ES-I3 (cell line): ENCODE measurements around the gene ADORA2B.
A peak's percentile ranks its signal among the peaks of the same experiment; 100 is the strongest.
"Not testable (repeated sequence)": the region's sequence is repeated elsewhere in the genome, so short reads cannot be mapped to it uniquely, and the experiment has no call there.

Experiments used
- H3K36me3 ChIP-seq: 2 replicates; pipeline ENCODE4 v1.6.1; 2013; ENCODE audit warnings: mild to moderate bottlenecking, low read length, control low read depth, moderate library complexity; ENCODE audit not compliant: insufficient read depth
- H3K4me1 ChIP-seq: 2 replicates; pipeline ENCODE4 v1.6.1; 2013; ENCODE audit warnings: mild to moderate bottlenecking, control low read depth, low read length; ENCODE audit not compliant: insufficient read depth
- H3K9ac ChIP-seq: 2 replicates; pipeline ENCODE4 v1.6.1; 2013; ENCODE audit warnings: low read depth, mild to moderate bottlenecking, low read length, moderate library complexity
- H3K9me3 ChIP-seq: 2 replicates; pipeline ENCODE4 v1.6.1; 2013; ENCODE audit warnings: mild to moderate bottlenecking, low read length, moderate library complexity; ENCODE audit not compliant: control insufficient read depth, insufficient read depth

The ADORA2B gene

DNA sequence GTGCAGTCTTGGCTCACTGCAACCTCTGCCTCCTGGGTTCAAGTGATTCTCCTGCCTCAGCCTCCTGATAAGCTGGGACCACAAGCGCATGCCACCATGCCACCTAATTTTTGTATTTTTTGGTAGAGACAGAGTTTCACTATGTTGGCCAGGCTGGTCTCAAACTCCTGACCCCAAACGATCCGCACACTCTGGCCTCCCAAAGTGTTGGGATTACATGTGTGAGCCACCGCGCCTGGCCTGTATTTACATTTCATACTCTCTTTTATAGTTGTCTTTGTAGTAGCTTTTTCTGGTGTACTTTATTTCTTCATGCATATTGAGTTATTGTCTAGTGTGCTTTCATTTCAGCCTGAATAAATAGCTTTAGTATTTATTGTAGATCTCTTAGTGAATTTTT, 10.1 kb upstream of the ADORA2B start:
- H3K9me3 ChIP-seq: no peaks in the 10 kb centered on the region
- no peaks in the 10 kb centered on the region for H3K36me3 ChIP-seq
- H3K9ac ChIP-seq: no peak overlapping the region
- no peaks in the 10 kb centered on the region for H3K4me1 ChIP-seq

DNA sequence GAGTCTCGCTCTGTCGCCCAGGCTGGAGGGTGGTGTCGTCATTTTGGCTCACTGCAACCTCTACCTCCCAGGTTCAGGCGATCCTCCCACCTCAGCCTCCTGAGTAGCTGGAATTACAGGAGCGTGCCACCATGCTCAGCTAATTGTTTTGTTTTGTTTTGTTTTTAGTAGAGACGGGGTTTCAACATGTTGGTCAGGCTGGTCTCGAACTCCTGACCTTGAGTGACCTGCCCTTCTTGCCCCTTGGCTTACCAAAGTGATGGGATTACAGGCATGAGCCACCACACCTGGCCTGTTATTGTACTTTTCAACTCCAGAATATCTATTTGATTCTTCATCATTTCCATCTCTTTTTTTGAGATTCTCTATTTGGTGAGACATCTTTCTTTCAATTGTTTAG, 9.0 kb upstream of the ADORA2B start:
- no peaks in the 10 kb centered on the region for H3K4me1 ChIP-seq
- no peak overlapping the region for H3K9ac ChIP-seq
- no peaks in the 10 kb centered on the region for H3K36me3 ChIP-seq
- no peaks in the 10 kb centered on the region for H3K9me3 ChIP-seq

- not testable (repeated sequence) for H3K36me3 ChIP-seq, H3K9ac ChIP-seq, H3K4me1 ChIP-seq, H3K9me3 ChIP-seq
Measured at GRCh38 chr17:15936481-15936880, 8.4 kb upstream of the ADORA2B start.

DNA sequence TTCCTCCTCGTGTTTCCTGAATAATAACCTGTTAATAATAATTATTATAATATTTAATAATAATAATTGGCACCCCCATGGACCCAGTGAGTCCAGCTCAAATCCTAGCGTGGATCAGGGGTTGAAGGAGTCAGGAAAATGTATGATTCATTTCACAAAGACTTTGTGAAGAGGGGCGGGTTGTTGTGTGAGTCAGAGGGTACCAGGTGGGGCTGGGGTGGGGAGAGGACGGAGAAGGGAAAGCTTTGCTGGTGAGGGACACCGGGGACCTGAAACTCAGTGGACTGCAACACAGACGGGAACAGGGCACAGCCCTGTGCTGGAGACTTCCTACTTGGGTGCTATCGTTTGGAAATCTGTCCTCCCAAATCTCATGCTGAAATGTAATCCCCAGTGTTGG, 3.1 kb upstream of the ADORA2B start:
- peaks cover 6% of the 10 kb centered on the region; the same call in 1 of the 2 replicates for H3K4me1 ChIP-seq
- H3K9me3 ChIP-seq: no peaks in the 10 kb centered on the region
- H3K36me3 ChIP-seq: no peaks in the 10 kb centered on the region
- no peak overlapping the region for H3K9ac ChIP-seq

- no peak overlapping the region for H3K9ac ChIP-seq
- H3K4me1 ChIP-seq: peaks cover 12% of the 10 kb centered on the region
- H3K36me3 ChIP-seq: no peaks in the 10 kb centered on the region
- no peaks in the 10 kb centered on the region for H3K9me3 ChIP-seq
Measured at GRCh38 chr17:15942207-15942833, 2.6 kb upstream of the ADORA2B start.

DNA sequence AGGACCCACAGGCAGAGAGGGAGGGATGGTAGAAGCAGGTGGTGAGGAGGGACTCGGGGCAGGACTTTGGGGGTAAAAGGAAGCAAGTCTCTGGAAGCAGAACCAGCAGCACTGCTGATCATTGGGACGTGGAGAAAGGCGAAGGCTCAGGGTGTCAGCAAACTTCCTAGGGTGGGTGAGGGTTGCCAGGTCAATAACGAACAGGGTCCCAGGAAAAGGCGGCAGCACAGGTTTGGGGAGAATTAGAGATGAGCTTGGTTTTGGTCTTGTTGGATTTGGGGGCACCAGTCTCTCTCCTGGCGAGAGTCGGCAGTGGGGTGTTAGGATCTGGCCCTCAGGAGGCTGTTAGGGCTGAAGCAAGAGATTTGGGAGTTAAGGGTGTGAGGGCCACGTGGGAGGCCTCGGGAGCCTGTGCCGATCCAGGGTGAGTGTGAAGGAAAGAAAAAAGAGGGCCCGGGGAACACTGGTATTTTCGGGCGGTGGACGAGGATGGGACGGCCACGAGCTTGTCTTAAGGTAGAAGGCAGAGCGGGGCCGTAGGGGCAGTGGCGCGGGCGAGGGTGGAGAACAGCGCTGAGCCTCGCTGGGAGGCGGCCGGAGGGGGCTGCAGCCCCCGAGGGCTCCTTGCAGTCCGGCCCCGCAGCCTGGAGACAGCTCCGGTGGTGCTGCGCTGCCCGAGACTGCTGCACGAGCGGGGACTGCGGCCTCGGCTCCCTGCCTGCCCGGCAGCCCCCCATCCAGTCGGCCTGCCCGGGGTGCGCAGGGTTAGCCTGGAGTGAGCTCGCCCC, 765 bp upstream of the ADORA2B start:
- Histone ChIP-seq H3K4me1 (peaks cover 15% of the 10 kb centered on the region), H3K9me3 (no peaks in the 10 kb centered on the region), H3K9ac (peak overlapping the region; percentile 79), H3K36me3 (no peaks in the 10 kb centered on the region)

DNA sequence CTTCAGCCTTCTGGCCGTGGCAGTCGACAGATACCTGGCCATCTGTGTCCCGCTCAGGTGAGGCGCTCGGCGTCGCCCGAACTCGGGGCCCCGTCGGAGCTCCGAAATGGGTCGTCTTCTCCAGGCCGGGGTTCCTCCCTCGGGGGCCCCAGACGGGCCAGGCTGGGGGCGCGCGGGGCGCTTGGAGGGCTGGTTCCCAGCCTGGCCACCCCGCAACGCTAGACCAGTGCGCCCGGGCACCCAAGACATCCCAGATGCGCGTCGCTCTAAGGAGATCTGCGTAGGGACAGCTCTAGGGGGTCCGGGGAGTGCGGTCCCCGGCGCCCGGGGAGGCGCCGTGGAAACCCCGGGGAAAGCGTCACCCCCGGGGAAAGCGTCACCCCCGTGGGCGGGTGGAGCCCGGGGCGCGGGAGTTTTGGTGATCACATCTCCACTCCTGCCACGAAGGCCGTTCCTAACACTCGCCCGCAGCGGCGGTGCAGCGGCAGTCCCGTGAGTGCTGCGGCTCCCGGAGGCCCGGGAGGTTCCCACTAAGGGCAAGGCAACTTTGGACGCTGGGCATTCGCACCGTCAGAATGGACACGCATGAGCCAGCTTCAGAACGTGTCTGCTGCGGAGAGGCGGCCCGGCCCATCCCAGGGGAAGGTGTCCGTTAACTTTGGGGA, 729 bp downstream of the ADORA2B start:
- Histone ChIP-seq H3K9ac (peak overlapping the region; percentile 79), H3K36me3 (no peaks in the 10 kb centered on the region), H3K9me3 (no peaks in the 10 kb centered on the region), H3K4me1 (peaks cover 15% of the 10 kb centered on the region)

DNA sequence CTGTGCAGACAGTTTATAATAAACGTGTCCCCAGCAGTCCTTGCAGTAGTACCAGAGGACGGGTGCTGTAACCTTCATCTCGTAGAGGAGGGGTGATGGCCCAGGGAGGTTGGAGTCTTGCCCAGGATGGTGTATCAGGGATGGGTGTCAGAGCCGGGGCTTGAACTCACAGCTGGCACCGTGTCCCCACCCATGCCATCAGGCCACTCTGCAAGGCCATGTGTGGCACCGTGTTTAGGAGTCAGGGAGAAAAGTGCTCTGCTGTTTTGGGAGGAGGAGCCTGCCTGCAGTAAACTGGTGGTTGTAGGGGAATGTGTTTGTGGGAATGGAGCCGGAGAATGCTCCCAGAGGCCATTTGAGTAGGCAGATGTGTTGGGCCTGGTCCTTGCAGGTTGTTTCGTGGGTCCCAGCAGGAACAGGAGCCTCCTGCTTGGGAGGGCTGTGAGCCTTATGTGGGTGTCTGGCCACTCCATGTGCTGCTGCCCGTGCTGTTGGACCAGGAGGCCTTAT, 1.7 kb downstream of the ADORA2B start:
- Histone ChIP-seq H3K9ac (no peak overlapping the region), H3K36me3 (no peaks in the 10 kb centered on the region), H3K9me3 (no peaks in the 10 kb centered on the region), H3K4me1 (peaks cover 15% of the 10 kb centered on the region)

- Histone ChIP-seq H3K36me3 (no peaks in the 10 kb centered on the region), H3K9ac (no peak overlapping the region), H3K4me1 (peaks cover 15% of the 10 kb centered on the region), H3K9me3 (no peaks in the 10 kb centered on the region)
Measured at GRCh38 chr17:15947271-15947670, 2.3 kb downstream of the ADORA2B start.

- peaks cover 15% of the 10 kb centered on the region for H3K4me1 ChIP-seq
- no peaks in the 10 kb centered on the region for H3K9me3 ChIP-seq
- no peaks in the 10 kb centered on the region for H3K36me3 ChIP-seq
- no peak overlapping the region for H3K9ac ChIP-seq
Measured at GRCh38 chr17:15947976-15948752, 3.2 kb downstream of the ADORA2B start.

DNA sequence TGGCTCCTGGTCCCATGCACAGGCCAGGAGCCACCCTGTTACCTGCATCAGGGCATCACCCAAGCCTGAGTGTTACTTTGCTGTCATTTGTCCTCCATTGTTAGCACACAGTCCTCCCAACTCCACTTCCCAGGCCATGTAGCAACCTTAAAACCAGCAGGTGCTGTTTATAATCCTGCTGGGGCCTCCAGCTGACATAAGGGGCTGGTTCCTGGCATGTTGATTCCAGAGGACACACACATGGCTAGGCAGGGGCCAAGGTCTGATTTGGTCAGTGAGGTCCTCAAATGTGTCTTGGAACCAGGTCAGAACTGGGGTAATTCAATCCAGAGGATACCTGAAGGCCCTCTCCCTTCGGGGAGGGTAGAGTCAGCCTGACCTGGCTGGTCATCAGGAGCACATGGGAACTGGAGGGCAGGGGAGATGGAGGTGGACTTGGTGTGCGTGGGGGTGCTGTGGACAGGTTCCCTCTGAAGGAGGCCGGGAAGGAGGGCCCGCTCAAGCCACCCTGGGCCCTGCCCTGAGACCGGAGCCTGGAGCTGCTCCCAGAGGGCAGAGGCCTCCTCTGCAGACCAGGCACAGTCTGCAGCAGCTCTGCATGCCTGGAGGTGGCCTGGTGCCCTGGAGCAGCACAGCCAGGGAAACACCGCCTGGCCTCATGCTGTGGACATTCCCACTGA, 6.6 kb downstream of the ADORA2B start:
- Histone ChIP-seq H3K4me1 (peaks cover 14% of the 10 kb centered on the region), H3K36me3 (no peaks in the 10 kb centered on the region), H3K9me3 (no peaks in the 10 kb centered on the region), H3K9ac (no peak overlapping the region)

DNA sequence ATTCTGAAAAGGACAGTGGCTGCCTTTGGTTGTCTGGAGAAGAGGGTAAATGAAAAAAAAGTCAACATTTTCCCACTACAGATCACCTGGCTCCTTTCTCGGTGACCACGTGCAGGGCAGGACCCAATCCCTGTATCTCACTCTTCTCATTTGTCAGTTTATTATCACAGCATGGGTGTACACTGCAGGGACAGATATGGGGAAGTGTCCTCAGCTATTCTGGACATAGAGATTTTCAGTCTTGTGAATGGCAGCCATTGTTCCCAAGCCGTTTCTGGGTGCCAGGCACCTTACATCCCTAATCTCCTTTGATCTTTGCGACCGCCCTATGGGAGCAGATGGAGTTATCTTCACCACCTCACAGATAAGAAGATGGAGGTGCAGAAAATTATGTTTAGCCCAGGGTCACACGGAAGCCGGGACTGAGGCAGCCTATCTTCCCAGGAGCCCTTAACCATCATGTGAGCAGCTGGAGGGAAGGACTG, 7.2 kb downstream of the ADORA2B start:
- H3K4me1 ChIP-seq: peaks cover 8% of the 10 kb centered on the region
- no peak overlapping the region for H3K9ac ChIP-seq

DNA sequence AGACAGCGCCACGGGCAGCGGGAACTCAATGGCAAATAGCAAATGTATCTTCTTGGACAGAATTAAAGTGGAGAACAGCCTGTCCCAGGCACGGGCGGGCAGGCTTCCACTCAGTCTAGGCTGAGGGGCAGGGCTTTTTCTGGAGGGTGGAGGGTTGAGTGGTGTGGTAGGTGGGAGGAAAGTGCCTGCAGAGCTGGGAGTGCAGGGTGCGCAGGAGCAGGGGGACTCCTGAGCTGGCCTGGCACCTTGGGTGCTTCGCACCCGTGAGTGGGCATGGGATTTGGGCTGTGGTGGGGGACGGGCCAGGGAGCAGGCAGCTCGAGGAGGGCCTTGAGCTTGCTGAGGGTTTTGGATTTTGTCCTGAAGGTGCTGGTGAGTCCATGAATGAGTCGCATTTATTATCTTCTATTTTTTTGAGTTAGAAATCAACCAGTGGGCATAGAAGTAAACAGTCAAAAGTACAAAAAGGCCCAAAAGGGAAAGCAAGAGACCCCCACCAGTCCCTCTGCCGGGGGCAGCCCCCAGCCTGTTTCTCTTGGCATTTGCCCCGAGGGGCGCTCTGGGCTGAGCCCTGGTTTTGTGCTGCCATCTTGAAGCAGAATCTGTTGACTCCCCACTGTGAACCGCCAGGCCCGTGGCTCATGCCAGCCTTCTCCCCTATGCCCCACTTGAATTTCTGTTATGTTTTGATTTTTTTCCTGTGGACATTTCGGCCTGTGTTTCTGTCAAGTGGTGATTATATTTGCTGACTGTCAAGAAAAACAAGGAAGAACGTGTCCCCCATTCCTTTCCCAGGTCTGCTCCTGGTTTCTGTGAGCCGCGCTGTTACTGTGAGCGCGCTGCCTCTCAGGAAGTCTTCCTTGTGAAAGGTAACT, 8.2 kb downstream of the ADORA2B start:
- H3K36me3 ChIP-seq: no peaks in the 10 kb centered on the region
- H3K4me1 ChIP-seq: peaks cover 6% of the 10 kb centered on the region
- H3K9ac ChIP-seq: no peak overlapping the region

More for the DNA sequence above, 7.2 kb downstream of the ADORA2B start:
- H3K36me3 ChIP-seq: no peaks in the 10 kb centered on the region
- H3K9me3 ChIP-seq: no peaks in the 10 kb centered on the region

More for the DNA sequence above, 8.2 kb downstream of the ADORA2B start:
- no peaks in the 10 kb centered on the region for H3K9me3 ChIP-seq
